GM12878 (cell line): ENCODE data around the gene ADCK1. TPM values are rescaled to one million over a fixed set of nuclear protein-coding genes. Genes with fewer than 3 reads are reported as not detected.

Experiments
- ATAC-seq: fragments of 200-7000 bp; cut with Tn5 transposase; 3 replicates; pipeline ENCODE4 v1.9.1; 2020; ENCODE audit warnings: mild to moderate bottlenecking, moderate library complexity
- BruUV-seq: library from RNA; stranded (reverse); fragments of 400-500 nt; replicated peaks from 2 replicates; lab custom pipeline; 2021; lab: Mats Ljungman, UMichigan
- CTCF ChIA-PET: fragments of 300-600 bp; sonication (Branson Sonifier 250); formaldehyde crosslinking; extraction: SDS; loops from one replicate; lab custom pipeline; 2021; ENCODE audit warnings: inconsistent platforms; lab: Yijun Ruan, JAX
- POLR2A ChIA-PET: fragments of 350-600 bp; formaldehyde crosslinking; extraction: SDS; loops from one replicate; lab custom pipeline; 2021; ENCODE audit warnings: inconsistent platforms; lab: Charles Lee
- RAD21 ChIA-PET: fragments of 300-600 bp; sonication (Branson Sonifier 250); formaldehyde crosslinking; loops from one replicate; lab custom pipeline; 2023; ENCODE audit warnings: antibody characterized with exemption; ENCODE audit not compliant: unreplicated experiment; lab: Charles Lee
- SMC1A ChIA-PET: fragments of 300-600 bp; sonication (Branson Sonifier 250); formaldehyde crosslinking; loops from one replicate; lab custom pipeline; 2023; ENCODE audit not compliant: unreplicated experiment, uncharacterized antibody; lab: Charles Lee
- DNase-seq: peaks from one replicate; pipeline ENCODE4 v3.0.0-alpha.2; 2011; ENCODE audit warnings: low read depth, low spot score
- FAIRE-seq: peaks from 3 replicates; lab custom pipeline; 2011; peaks lifted over from hg19 to GRCh38; lab: Jason Lieb, UNC
- H2AFZ ChIP-seq: 2 replicates; pipeline ENCODE4 v1.6.0; 2011; ENCODE audit warnings: low read depth, low read length, control low read depth; ENCODE audit not compliant: control insufficient read depth
- H3K27ac ChIP-seq: 2 replicates; pipeline ENCODE4 v1.5.1; 2011; ENCODE audit warnings: control low read depth; ENCODE audit not compliant: control insufficient read depth, insufficient read depth
- H3K27me3 ChIP-seq, 2 experiments: replicated peaks in 1 of 2; 2 replicates each; pipeline versions ENCODE4 v1.6.0 to v1.6.1; 2011; ENCODE audit warnings: low read length in 1 of 2; ENCODE audit not compliant: control insufficient read depth in 2 of 2, insufficient read depth in 2 of 2
- H3K36me3 ChIP-seq, 2 experiments: 2 replicates each; pipeline ENCODE4 v1.5.1; 2011; ENCODE audit warnings: low read length in 1 of 2; ENCODE audit not compliant: control insufficient read depth in 2 of 2, insufficient read depth in 2 of 2
- H3K4me1 ChIP-seq: 2 replicates; pipeline ENCODE4 v1.6.1; 2011; ENCODE audit warnings: mild to moderate bottlenecking, low read length, moderate library complexity, mixed read lengths; ENCODE audit not compliant: control insufficient read depth, insufficient read depth
- H3K4me2 ChIP-seq: 2 replicates; pipeline ENCODE4 v1.6.0; 2011; ENCODE audit warnings: control low read depth; ENCODE audit not compliant: control insufficient read depth, insufficient read depth
- H3K4me3 ChIP-seq: fragments of 200-600 bp; sonication (generic); 2 replicates; pipeline ENCODE4 v1.5.1; 2016
- H3K79me2 ChIP-seq: 2 replicates; pipeline ENCODE4 v1.6.0; 2011; ENCODE audit warnings: low read length; ENCODE audit not compliant: control insufficient read depth, insufficient read depth
- H3K9ac ChIP-seq: 2 replicates; pipeline ENCODE4 v1.8.0; 2011; ENCODE audit warnings: low read length, control low read depth, mixed read lengths; ENCODE audit not compliant: control insufficient read depth, insufficient read depth
- H3K9me3 ChIP-seq: replicated peaks from 3 replicates; pipeline ENCODE4 v1.5.1; 2011; ENCODE audit warnings: mild to moderate bottlenecking, low read length; ENCODE audit not compliant: control insufficient read depth, insufficient read depth
- H4K20me1 ChIP-seq: 2 replicates; pipeline ENCODE4 v1.6.0; 2011; ENCODE audit not compliant: control insufficient read depth, insufficient read depth
- CBFB ChIP-seq: IDR thresholded peaks from 2 replicates; pipeline ENCODE4 v1.6.1; 2016; ENCODE audit warnings: antibody characterized with exemption, low read depth
- EGR1 ChIP-seq, 2 experiments: IDR thresholded peaks; 1 replicate in 1 of 2; 2 replicates in 1 of 2; pipeline ENCODE4 v1.6.1; 2011 to 2012; ENCODE audit warnings: low read depth in 2 of 2, low read length in 2 of 2, borderline replicate concordance in 1 of 2, mild to moderate bottlenecking in 1 of 2, moderate library complexity in 1 of 2
- FOXM1 ChIP-seq: IDR thresholded peaks from 2 replicates; pipeline ENCODE4 v1.6.1; 2012; ENCODE audit warnings: low read depth, mild to moderate bottlenecking, inconsistent platforms, low read length, moderate library complexity
- KLF5 ChIP-seq: fragments of 450-650 bp; IDR thresholded peaks from 2 replicates; pipeline ENCODE4 v1.6.1; 2014; ENCODE audit warnings: mild to moderate bottlenecking; ENCODE audit not compliant: partially characterized antibody
- MEF2A ChIP-seq: IDR thresholded peaks from 2 replicates; pipeline ENCODE4 v1.6.1; 2011; ENCODE audit warnings: low read depth, mild to moderate bottlenecking, low read length, moderate library complexity; ENCODE audit not compliant: insufficient read depth
- NR2C1 ChIP-seq: fragments of 450-650 bp; IDR thresholded peaks from 2 replicates; pipeline ENCODE4 v1.6.1; 2017; ENCODE audit warnings: antibody characterized with exemption, mild to moderate bottlenecking, moderate library complexity
- NR2C2 ChIP-seq: IDR thresholded peaks from 2 replicates; pipeline ENCODE4 v1.6.1; 2011; ENCODE audit warnings: borderline replicate concordance, low read depth; ENCODE audit not compliant: control insufficient read depth, insufficient read length
- TBL1XR1 ChIP-seq: IDR thresholded peaks from 2 replicates; pipeline ENCODE4 v1.6.1; 2012; ENCODE audit warnings: low read depth, low read length, improper control_type of control experiment
- TCF12 ChIP-seq: IDR thresholded peaks from 2 replicates; pipeline ENCODE4 v1.6.1; 2011; ENCODE audit warnings: low read depth, mild to moderate bottlenecking, low read length
- ZSCAN29 ChIP-seq: fragments of 450-650 bp; IDR thresholded peaks from 2 replicates; pipeline ENCODE4 v1.6.1; 2017; ENCODE audit warnings: mild to moderate bottlenecking, moderate library complexity
- WGBS: methylation state at CpG from one replicate; pipeline ENCODE4 v1.1.6; 2016; ENCODE audit warnings: low lambda C conversion rate; ENCODE audit not compliant: insufficient replicate concordance, insufficient coverage; ENCODE audit errors: missing lambda C conversion rate; 5-methylcytosine and 5-hydroxymethylcytosine counted together
- in situ Hi-C: fragments of 300-500 bp; cut with MboI; formaldehyde crosslinking; loops from 9 replicates; pipeline ENCODE4 v1.14.3; 2018; ENCODE audit warnings: mixed read lengths
- intact Hi-C: fragments of 100-400 bp; cut with micrococcal nuclease; formaldehyde crosslinking; loops from one replicate; pipeline ENCODE4 v1.14.2; 2022; ENCODE audit not compliant: unreplicated experiment
- polyA plus RNA-seq, 11 experiments: library from polyadenylated mRNA; depleted of rRNA in 4 of 11; unstranded in 6 of 11; stranded (reverse) in 5 of 11; fragments of >200 nt; fragmentation: Nextera tagmentation in 4 of 11; fragmentation: Illumina TruSeq in 1 of 11; extraction: Ambion mirVana in 4 of 11; extraction: Trizol in 1 of 11; gene quantifications; 1 replicate in 1 of 11; 2 replicates in 10 of 11; pipeline versions ENCODE4 v1.2.1 to v1.2.3, GENCODE V29; 2011 to 2016; ENCODE audit warnings: inconsistent platforms in 2 of 11, missing spikeins in 2 of 11, low read depth in 1 of 11
- total RNA-seq, 4 experiments: library from RNA; depleted of rRNA in 3 of 4; stranded (reverse); fragments of >200 nt in 3 of 4; fragmentation: Illumina TruSeq in 1 of 4; extraction: Trizol in 1 of 4; gene quantifications; 2 replicates each; pipeline versions ENCODE4 v1.2.1 to v1.2.3, GENCODE V29; 2013 to 2021
- TF ChIP-seq, protein P1 (sequence below): fragments of 450-650 bp; IDR thresholded peaks from 2 replicates; pipeline ENCODE4 v1.6.1; 2014; ENCODE audit warnings: mild to moderate bottlenecking
- TF ChIP-seq, protein P2 (sequence below): fragments of 450-650 bp; IDR thresholded peaks from 2 replicates; pipeline ENCODE4 v1.6.1; 2017; ENCODE audit warnings: mild to moderate bottlenecking, moderate library complexity
- TF ChIP-seq, protein P3 (sequence below): fragments of 150-350 bp; IDR thresholded peaks from 2 replicates; pipeline ENCODE4 v1.6.1; 2014; ENCODE audit warnings: mild to moderate bottlenecking, low read depth, low read length
- TF ChIP-seq, protein P4 (sequence below): fragments of 450-650 bp; IDR thresholded peaks from 2 replicates; pipeline ENCODE4 v1.6.1; 2016; ENCODE audit warnings: mild to moderate bottlenecking

ADCK1 gene
- total and polyA plus RNA-seq, 10 of the 15 experiments (the other 5 are each of a cell fraction or from before 2014, with no cell fraction given) = 3.3 to 8.5 (median 5.1) TPM

DNA sequence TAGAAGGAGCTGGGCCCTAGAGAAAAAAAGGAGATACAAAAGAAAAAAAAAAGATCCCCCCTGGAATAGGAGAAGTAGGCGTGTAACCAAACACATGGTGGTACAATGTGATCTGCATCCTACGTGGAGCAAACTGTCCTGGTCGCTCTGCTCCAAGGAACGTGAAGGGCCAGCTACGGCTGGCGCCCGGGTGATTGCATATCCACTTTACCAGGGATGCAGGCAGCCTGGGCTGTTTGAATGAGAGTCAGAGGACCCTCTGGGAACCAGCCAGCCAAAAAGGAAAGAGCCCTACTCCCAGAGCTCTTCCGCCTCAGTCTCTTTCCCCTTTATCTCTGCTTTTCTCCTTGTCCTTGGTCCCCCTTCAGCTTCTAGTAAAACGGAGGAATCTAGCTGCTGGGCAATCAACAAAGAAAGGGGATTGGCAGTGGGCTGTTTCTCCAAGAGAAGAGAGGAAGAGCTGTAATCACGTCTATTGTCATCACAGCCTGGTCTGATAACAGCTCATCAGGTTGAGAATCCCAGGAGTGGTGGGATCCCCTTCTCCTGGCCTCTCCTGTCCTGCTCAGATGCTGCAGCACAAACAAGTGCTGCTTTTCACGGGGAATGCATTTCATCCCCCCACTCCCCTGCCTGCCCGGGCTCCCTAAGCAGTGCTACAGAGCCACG lies 156.0 kb downstream of the ADCK1 start:
- Histone ChIP-seq H3K4me3 (no peak overlapping the region), H3K27ac (no peak overlapping the region), H3K9me3 (no peaks in the 10 kb centered on the region), H4K20me1 (no peaks in the 10 kb centered on the region), H3K27me3 (no peaks in the 10 kb centered on the region), H2AFZ (no peak overlapping the region), H3K79me2 (no peaks in the 10 kb centered on the region), H3K4me1 (no peaks in the 10 kb centered on the region), H3K9ac (no peak overlapping the region), H3K4me2 (no peak overlapping the region), H3K36me3 (no peaks in the 10 kb centered on the region)
- intact Hi-C loops (no loop called here), in situ Hi-C loops (no loop called here)
- ChIA-PET RAD21 (no interaction called here), CTCF (no interaction called here), SMC1A (no interaction called here), POLR2A (no interaction called here)
- WGBS = 18% methylated on average over 13 of the region's 13 CpGs
- no TSS peak for BruUV-seq
- TF ChIP-seq ZSCAN29 (no peak), NR2C1 (no peak), MEF2A (no peak), TCF12 (no peak), TBL1XR1 (no peak), NR2C2 (no peak), CBFB (no peak), EGR1 (IDR thresholded peaks at IDR 0.05; ENCODE audit: borderline replicate concordance in 1 of 2, low read depth in 2 of 2, low read length in 2 of 2) (no peak), KLF5 (no peak), FOXM1 (no peak)
- TF ChIP-seq, protein P1, sequence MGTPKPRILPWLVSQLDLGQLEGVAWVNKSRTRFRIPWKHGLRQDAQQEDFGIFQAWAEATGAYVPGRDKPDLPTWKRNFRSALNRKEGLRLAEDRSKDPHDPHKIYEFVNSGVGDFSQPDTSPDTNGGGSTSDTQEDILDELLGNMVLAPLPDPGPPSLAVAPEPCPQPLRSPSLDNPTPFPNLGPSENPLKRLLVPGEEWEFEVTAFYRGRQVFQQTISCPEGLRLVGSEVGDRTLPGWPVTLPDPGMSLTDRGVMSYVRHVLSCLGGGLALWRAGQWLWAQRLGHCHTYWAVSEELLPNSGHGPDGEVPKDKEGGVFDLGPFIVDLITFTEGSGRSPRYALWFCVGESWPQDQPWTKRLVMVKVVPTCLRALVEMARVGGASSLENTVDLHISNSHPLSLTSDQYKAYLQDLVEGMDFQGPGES = no peak
- TF ChIP-seq, protein P2, sequence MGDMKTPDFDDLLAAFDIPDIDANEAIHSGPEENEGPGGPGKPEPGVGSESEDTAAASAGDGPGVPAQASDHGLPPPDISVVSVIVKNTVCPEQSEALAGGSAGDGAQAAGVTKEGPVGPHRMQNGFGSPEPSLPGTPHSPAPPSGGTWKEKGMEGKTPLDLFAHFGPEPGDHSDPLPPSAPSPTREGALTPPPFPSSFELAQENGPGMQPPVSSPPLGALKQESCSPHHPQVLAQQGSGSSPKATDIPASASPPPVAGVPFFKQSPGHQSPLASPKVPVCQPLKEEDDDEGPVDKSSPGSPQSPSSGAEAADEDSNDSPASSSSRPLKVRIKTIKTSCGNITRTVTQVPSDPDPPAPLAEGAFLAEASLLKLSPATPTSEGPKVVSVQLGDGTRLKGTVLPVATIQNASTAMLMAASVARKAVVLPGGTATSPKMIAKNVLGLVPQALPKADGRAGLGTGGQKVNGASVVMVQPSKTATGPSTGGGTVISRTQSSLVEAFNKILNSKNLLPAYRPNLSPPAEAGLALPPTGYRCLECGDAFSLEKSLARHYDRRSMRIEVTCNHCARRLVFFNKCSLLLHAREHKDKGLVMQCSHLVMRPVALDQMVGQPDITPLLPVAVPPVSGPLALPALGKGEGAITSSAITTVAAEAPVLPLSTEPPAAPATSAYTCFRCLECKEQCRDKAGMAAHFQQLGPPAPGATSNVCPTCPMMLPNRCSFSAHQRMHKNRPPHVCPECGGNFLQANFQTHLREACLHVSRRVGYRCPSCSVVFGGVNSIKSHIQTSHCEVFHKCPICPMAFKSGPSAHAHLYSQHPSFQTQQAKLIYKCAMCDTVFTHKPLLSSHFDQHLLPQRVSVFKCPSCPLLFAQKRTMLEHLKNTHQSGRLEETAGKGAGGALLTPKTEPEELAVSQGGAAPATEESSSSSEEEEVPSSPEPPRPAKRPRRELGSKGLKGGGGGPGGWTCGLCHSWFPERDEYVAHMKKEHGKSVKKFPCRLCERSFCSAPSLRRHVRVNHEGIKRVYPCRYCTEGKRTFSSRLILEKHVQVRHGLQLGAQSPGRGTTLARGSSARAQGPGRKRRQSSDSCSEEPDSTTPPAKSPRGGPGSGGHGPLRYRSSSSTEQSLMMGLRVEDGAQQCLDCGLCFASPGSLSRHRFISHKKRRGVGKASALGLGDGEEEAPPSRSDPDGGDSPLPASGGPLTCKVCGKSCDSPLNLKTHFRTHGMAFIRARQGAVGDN = no peak
- TF ChIP-seq, protein P3, sequence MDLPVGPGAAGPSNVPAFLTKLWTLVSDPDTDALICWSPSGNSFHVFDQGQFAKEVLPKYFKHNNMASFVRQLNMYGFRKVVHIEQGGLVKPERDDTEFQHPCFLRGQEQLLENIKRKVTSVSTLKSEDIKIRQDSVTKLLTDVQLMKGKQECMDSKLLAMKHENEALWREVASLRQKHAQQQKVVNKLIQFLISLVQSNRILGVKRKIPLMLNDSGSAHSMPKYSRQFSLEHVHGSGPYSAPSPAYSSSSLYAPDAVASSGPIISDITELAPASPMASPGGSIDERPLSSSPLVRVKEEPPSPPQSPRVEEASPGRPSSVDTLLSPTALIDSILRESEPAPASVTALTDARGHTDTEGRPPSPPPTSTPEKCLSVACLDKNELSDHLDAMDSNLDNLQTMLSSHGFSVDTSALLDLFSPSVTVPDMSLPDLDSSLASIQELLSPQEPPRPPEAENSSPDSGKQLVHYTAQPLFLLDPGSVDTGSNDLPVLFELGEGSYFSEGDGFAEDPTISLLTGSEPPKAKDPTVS = no peak
- TF ChIP-seq, protein P4, sequence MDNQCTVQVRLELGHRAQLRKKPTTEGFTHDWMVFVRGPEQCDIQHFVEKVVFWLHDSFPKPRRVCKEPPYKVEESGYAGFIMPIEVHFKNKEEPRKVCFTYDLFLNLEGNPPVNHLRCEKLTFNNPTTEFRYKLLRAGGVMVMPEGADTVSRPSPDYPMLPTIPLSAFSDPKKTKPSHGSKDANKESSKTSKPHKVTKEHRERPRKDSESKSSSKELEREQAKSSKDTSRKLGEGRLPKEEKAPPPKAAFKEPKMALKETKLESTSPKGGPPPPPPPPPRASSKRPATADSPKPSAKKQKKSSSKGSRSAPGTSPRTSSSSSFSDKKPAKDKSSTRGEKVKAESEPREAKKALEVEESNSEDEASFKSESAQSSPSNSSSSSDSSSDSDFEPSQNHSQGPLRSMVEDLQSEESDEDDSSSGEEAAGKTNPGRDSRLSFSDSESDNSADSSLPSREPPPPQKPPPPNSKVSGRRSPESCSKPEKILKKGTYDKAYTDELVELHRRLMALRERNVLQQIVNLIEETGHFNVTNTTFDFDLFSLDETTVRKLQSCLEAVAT = no peak
- ATAC-seq = no peak
- FAIRE-seq = no peak
- DNase-seq = no peak
